Measurements from ENCODE around the gene ARMC9.
"Not testable (repeated sequence)": the region's sequence is repeated elsewhere in the genome, so short reads cannot be mapped to it uniquely, and the experiment has no call there.

ARMC9 gene

GRCh38 chr2:231390667-231391066 lies 192.2 kb downstream of the ARMC9 start:
- peak; percentile 35 to 46 for DNase-seq

GRCh38 chr2:231391981-231392380 lies 193.6 kb downstream of the ARMC9 start:
- DNase-seq: peak in 1 of 2 experiments; percentile 33

GRCh38 chr2:231392431-231393148 lies 194.2 kb downstream of the ARMC9 start:
- no peak for DNase-seq

GRCh38 chr2:231393149-231394131 lies 195.0 kb downstream of the ARMC9 start:
- DNase-seq: no peak

- no peak for DNase-seq
These were observed 196.0 kb downstream of the ARMC9 start for GRCh38 chr2:231394211-231395141.

- no peak for DNase-seq
These were observed 197.0 kb downstream of the ARMC9 start, which contains the start of gene B3GNT7 for GRCh38 chr2:231395188-231396057. B3GNT7 (plus strand) TSS chr2:231395710; CDS start chr2:231395804, 94 bp downstream.

GRCh38 chr2:231396058-231396821 lies 197.8 kb downstream of the ARMC9 start:
- DNase-seq: no peak

GRCh38 chr2:231397011-231397927 lies 198.8 kb downstream of the ARMC9 start:
- DNase-seq: no peak

- no peak for DNase-seq
These were observed 199.5 kb downstream of the ARMC9 start for GRCh38 chr2:231397928-231398294.

- no peak for DNase-seq
These were observed 200.2 kb downstream of the ARMC9 start for GRCh38 chr2:231398585-231398984.

GRCh38 chr2:231399046-231399852 lies 200.8 kb downstream of the ARMC9 start:
- DNase-seq: no peak

- DNase-seq: no peak
These were observed 201.6 kb downstream of the ARMC9 start for GRCh38 chr2:231399853-231400680.

GRCh38 chr2:231400681-231401080 lies 202.2 kb downstream of the ARMC9 start:
- not testable (repeated sequence) for DNase-seq

- not testable (repeated sequence) for DNase-seq
These were observed 202.7 kb downstream of the ARMC9 start for GRCh38 chr2:231401101-231401500.

- not testable (repeated sequence) for DNase-seq
These were observed 205.2 kb downstream of the ARMC9 start for GRCh38 chr2:231403421-231404182.

- DNase-seq: not testable (repeated sequence)
These were observed 205.8 kb downstream of the ARMC9 start for GRCh38 chr2:231404183-231404578.

Measured in AML-193 (cell line).